PC-9 (cell line): Measurements from ENCODE around the gene TNIK. TPM values are rescaled to one million over a fixed set of nuclear protein-coding genes. Genes with fewer than 3 reads are reported as not detected.

Experiments used
- BruUV-seq: library from RNA; stranded (reverse); fragments of 400-500 nt; replicated peaks from 2 replicates; lab custom pipeline; 2021; lab: Mats Ljungman, UMichigan
- CTCF ChIA-PET: fragments of 300-600 bp; sonication (Branson Sonifier 250); formaldehyde crosslinking; loops from one replicate; lab custom pipeline; 2022; ENCODE audit warnings: antibody characterized with exemption; lab: Charles Lee
- POLR2A ChIA-PET: fragments of 300-600 bp; sonication (Branson Sonifier 250); formaldehyde crosslinking; loops from one replicate; lab custom pipeline; 2022; ENCODE audit warnings: antibody characterized with exemption; ENCODE audit not compliant: unreplicated experiment; lab: Charles Lee
- DNase-seq, 2 experiments: peaks; one replicate each; pipeline versions ENCODE4 v3.0.0 to v3.0.0-alpha.2; 2015 to 2022; ENCODE audit warnings: mixed read lengths in 1 of 2
- H2AFZ ChIP-seq: fragments of 200-600 bp; sonication (generic); 2 replicates; pipeline ENCODE4 v1.8.1; 2017; ENCODE audit warnings: antibody characterized with exemption
- H3F3A ChIP-seq: fragments of 200-600 bp; sonication (generic); 2 replicates; pipeline ENCODE4 v1.8.1; 2017; ENCODE audit warnings: antibody characterized with exemption, mild to moderate bottlenecking, low read depth; ENCODE audit not compliant: insufficient read depth
- H3K27ac ChIP-seq: fragments of 200-600 bp; sonication (generic); 2 replicates; pipeline ENCODE4 v1.6.1; 2016; ENCODE audit warnings: mixed run types
- H3K27me3 ChIP-seq: fragments of 200-600 bp; sonication (generic); 2 replicates; pipeline ENCODE4 v1.6.1; 2016; ENCODE audit warnings: low read depth, mixed run types; ENCODE audit not compliant: insufficient read depth
- H3K36me3 ChIP-seq: fragments of 200-600 bp; sonication (generic); 2 replicates; pipeline ENCODE4 v1.6.1; 2016; ENCODE audit warnings: low read depth, mixed run types
- H3K4me1 ChIP-seq: fragments of 200-600 bp; sonication (generic); replicated peaks from 2 replicates; pipeline ENCODE4 v1.6.1; 2016; ENCODE audit warnings: mixed run types; ENCODE audit not compliant: insufficient read depth
- H3K4me2 ChIP-seq: fragments of 200-600 bp; sonication (generic); 2 replicates; pipeline ENCODE4 v1.6.1; 2017; ENCODE audit warnings: mixed run types
- H3K4me3 ChIP-seq: fragments of 200-600 bp; sonication (generic); 2 replicates; pipeline ENCODE4 v1.6.1; 2016; ENCODE audit warnings: mixed run types
- H3K79me2 ChIP-seq: fragments of 200-600 bp; sonication (generic); 2 replicates; pipeline ENCODE4 v1.6.1; 2017; ENCODE audit warnings: low read depth, mixed run types
- H3K9me2 ChIP-seq: fragments of 200-600 bp; sonication (generic); 2 replicates; pipeline ENCODE4 v1.8.1; 2017; ENCODE audit warnings: mild to moderate bottlenecking; ENCODE audit not compliant: insufficient read depth
- H3K9me3 ChIP-seq: fragments of 200-600 bp; sonication (generic); 2 replicates; pipeline ENCODE4 v1.8.1; 2016; ENCODE audit warnings: low read depth; ENCODE audit not compliant: insufficient read depth
- H4K20me1 ChIP-seq: fragments of 200-600 bp; sonication (generic); 2 replicates; pipeline ENCODE4 v1.8.1; 2017; ENCODE audit not compliant: insufficient read depth
- EZH2 ChIP-seq: fragments of 200-600 bp; sonication (generic); IDR thresholded peaks from 2 replicates; pipeline ENCODE4 v1.8.0; 2017; ENCODE audit warnings: antibody characterized with exemption, low read depth
- intact Hi-C: fragments of 100-400 bp; cut with micrococcal nuclease; formaldehyde crosslinking; loops from one replicate; pipeline ENCODE4 v1.10.0; 2022; ENCODE audit not compliant: unreplicated experiment
- total RNA-seq: library from RNA; stranded (reverse); gene quantifications from 2 replicates; pipeline ENCODE4 v1.2.3, GENCODE V29; 2021
- TF ChIP-seq, protein P1 (sequence below): fragments of 200-600 bp; sonication (generic); conservative IDR thresholded peaks from 2 replicates; pipeline ENCODE4 v1.6.1; 2017; ENCODE audit warnings: mixed run types, antibody characterized with exemption, mild to moderate bottlenecking, moderate library complexity

The TNIK gene
- total RNA-seq, 1 experiment from 2014 or later: 30.7 TPM

- H3K27me3 ChIP-seq: no peaks in the 10 kb centered on the region
- intact Hi-C loops: no loop called here
- TF ChIP-seq, protein P1, sequence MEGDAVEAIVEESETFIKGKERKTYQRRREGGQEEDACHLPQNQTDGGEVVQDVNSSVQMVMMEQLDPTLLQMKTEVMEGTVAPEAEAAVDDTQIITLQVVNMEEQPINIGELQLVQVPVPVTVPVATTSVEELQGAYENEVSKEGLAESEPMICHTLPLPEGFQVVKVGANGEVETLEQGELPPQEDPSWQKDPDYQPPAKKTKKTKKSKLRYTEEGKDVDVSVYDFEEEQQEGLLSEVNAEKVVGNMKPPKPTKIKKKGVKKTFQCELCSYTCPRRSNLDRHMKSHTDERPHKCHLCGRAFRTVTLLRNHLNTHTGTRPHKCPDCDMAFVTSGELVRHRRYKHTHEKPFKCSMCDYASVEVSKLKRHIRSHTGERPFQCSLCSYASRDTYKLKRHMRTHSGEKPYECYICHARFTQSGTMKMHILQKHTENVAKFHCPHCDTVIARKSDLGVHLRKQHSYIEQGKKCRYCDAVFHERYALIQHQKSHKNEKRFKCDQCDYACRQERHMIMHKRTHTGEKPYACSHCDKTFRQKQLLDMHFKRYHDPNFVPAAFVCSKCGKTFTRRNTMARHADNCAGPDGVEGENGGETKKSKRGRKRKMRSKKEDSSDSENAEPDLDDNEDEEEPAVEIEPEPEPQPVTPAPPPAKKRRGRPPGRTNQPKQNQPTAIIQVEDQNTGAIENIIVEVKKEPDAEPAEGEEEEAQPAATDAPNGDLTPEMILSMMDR: no peak
- no peak for TF ChIP-seq EZH2
- H4K20me1 ChIP-seq: no peaks in the 10 kb centered on the region
- H3K4me2 ChIP-seq: no peak overlapping the region
- peaks cover 4% of the 10 kb centered on the region; the same call in 1 of the 2 replicates for H3F3A ChIP-seq
- no peak for DNase-seq
- peaks cover 8% of the 10 kb centered on the region for H3K4me1 ChIP-seq
- H3K36me3 ChIP-seq: no peaks in the 10 kb centered on the region
- BruUV-seq: no TSS peak
- POLR2A ChIA-PET: no interaction called here
- no peaks in the 10 kb centered on the region for H3K9me2 ChIP-seq
- CTCF ChIA-PET: no interaction called here
- H3K27ac ChIP-seq: no peak overlapping the region
- H3K9me3 ChIP-seq: no peaks in the 10 kb centered on the region
- H3K4me3 ChIP-seq: no peak overlapping the region
- 0 out of 2 replicates have a peak, but pooled peaks cover 5% of the 10 kb centered on the region for H3K79me2 ChIP-seq
- H2AFZ ChIP-seq: no peak overlapping the region
These were observed 126.3 kb downstream of the TNIK start for GRCh38 chr3:171333784-171334464.

DNA sequence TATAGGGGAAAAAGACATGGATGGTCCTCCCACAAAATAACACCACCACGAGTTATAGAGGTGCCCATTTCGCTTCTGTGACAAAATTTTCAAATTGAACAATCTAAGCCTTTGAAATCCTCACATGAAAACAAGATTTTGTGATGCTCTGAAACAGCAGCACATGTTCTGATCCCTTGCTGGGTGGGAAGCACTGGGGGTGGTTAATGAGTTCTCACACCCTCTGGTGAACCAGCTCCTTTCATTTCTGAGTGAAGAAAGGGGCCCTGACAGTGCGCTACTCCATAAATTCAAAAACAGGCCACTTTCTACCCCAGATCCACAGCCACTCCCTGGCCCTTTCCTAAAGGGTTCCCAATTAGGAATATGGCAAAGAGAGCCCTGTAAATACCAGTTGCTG, 129.3 kb downstream of the TNIK start:
- intact Hi-C loops: no loop called here
- TF ChIP-seq EZH2: no peak
- POLR2A ChIA-PET: no interaction called here
- H3K9me3 ChIP-seq: no peaks in the 10 kb centered on the region
- peaks cover 19% of the 10 kb centered on the region for H3F3A ChIP-seq
- no peak for DNase-seq
- H2AFZ ChIP-seq: no peak overlapping the region
- 0 out of 2 replicates have a peak, but pooled peaks cover 9% of the 10 kb centered on the region for H3K79me2 ChIP-seq
- peaks cover 34% of the 10 kb centered on the region for H3K4me1 ChIP-seq
- no peak overlapping the region for H3K4me3 ChIP-seq
- no peaks in the 10 kb centered on the region for H4K20me1 ChIP-seq
- no TSS peak for BruUV-seq
- no peak overlapping the region for H3K4me2 ChIP-seq
- no peaks in the 10 kb centered on the region for H3K36me3 ChIP-seq
- CTCF ChIA-PET: no interaction called here
- no peaks in the 10 kb centered on the region; the same call in 1 of the 2 replicates for H3K9me2 ChIP-seq
- no peaks in the 10 kb centered on the region for H3K27me3 ChIP-seq
- H3K27ac ChIP-seq: no peak overlapping the region

GRCh38 chr3:171329746-171330145, 130.5 kb downstream of the TNIK start:
- intact Hi-C loops: loop anchor here (2.0 kb wide), 1 partner anchor 17 kb away; no protein-coding TSS in a partner anchor
- no peaks in the 10 kb centered on the region for H4K20me1 ChIP-seq
- no peak for TF ChIP-seq EZH2
- TF ChIP-seq, protein P1: no peak
- H2AFZ ChIP-seq: no peak overlapping the region
- BruUV-seq: no TSS peak
- peaks cover 34% of the 10 kb centered on the region for H3K4me1 ChIP-seq
- no peak overlapping the region for H3K27ac ChIP-seq
- no peaks in the 10 kb centered on the region; the same call in 1 of the 2 replicates for H3K9me2 ChIP-seq
- H3F3A ChIP-seq: peaks cover 19% of the 10 kb centered on the region
- H3K79me2 ChIP-seq: 0 out of 2 replicates have a peak, but pooled peaks cover 9% of the 10 kb centered on the region
- no peak for DNase-seq
- no peaks in the 10 kb centered on the region for H3K36me3 ChIP-seq
- ChIA-PET CTCF (no interaction called here), POLR2A (no interaction called here)
- H3K9me3 ChIP-seq: no peaks in the 10 kb centered on the region
- no peaks in the 10 kb centered on the region for H3K27me3 ChIP-seq
- H3K4me3 ChIP-seq: no peak overlapping the region
- no peak overlapping the region for H3K4me2 ChIP-seq
